Neural cell (in vitro differentiated cells): Measurements from ENCODE around the gene SIK3. TPM values are rescaled to one million over a fixed set of nuclear protein-coding genes. Genes with fewer than 3 reads are reported as not detected.

ENCODE experiments used
- H2AFZ ChIP-seq: fragments of 200-600, 300-800 bp; sonication (generic), shearing (Covaris generic); 2 replicates; pipeline ENCODE4 v1.6.0; 2014; ENCODE audit warnings: low read depth, mild to moderate bottlenecking, antibody characterized with exemption, low read length, moderate library complexity
- H3F3A ChIP-seq: fragments of 200-600 bp; shearing (Covaris generic); 2 replicates; pipeline ENCODE4 v1.6.1; 2016; ENCODE audit warnings: mild to moderate bottlenecking, moderate library complexity, mixed read lengths, antibody characterized with exemption, low read length; ENCODE audit not compliant: insufficient read depth, poor library complexity, severe bottlenecking
- H3K27ac ChIP-seq: fragments of 200-600, 300-800 bp; sonication (generic), shearing (Covaris generic); 2 replicates; pipeline ENCODE4 v1.5.1; 2014; ENCODE audit warnings: mild to moderate bottlenecking, low read length, moderate library complexity
- H3K27me3 ChIP-seq: fragments of 300-800, 200-600 bp; sonication (generic), shearing (Covaris generic); 2 replicates; pipeline ENCODE4 v1.6.0; 2014; ENCODE audit warnings: mild to moderate bottlenecking, low read depth, low read length, moderate library complexity; ENCODE audit not compliant: insufficient read depth
- H3K36me3 ChIP-seq: fragments of 300-800, 200-600 bp; sonication (generic), shearing (Covaris generic); 2 replicates; pipeline ENCODE4 v1.5.1; 2014; ENCODE audit warnings: mild to moderate bottlenecking, antibody characterized with exemption, low read length, moderate library complexity; ENCODE audit not compliant: insufficient read depth
- H3K4me2 ChIP-seq: fragments of 300-800, 200-600 bp; sonication (generic), shearing (Covaris generic); 2 replicates; pipeline ENCODE4 v1.6.0; 2014; ENCODE audit warnings: mild to moderate bottlenecking, low read length
- H3K4me3 ChIP-seq: fragments of 300-800, 200-600 bp; sonication (generic), shearing (Covaris generic); 2 replicates; pipeline ENCODE4 v1.5.1; 2014; ENCODE audit warnings: mild to moderate bottlenecking, low read length, moderate library complexity
- H3K79me2 ChIP-seq: fragments of 200-600 bp; shearing (Covaris generic); replicated peaks from 2 replicates; pipeline ENCODE4 v1.6.0; 2014; ENCODE audit warnings: mild to moderate bottlenecking, low read length, moderate library complexity; ENCODE audit not compliant: insufficient read depth
- H3K9ac ChIP-seq: fragments of 300-800, 200-600 bp; sonication (generic), shearing (Covaris generic); 2 replicates; pipeline ENCODE4 v1.6.1; 2016; ENCODE audit warnings: mild to moderate bottlenecking, low read length, mixed read lengths
- H3K9me2 ChIP-seq: fragments of 200-600 bp; shearing (Covaris generic); 2 replicates; pipeline ENCODE4 v1.6.1; 2016; ENCODE audit warnings: mild to moderate bottlenecking, low read length, mixed read lengths; ENCODE audit not compliant: insufficient read depth
- H3K9me3 ChIP-seq: fragments of 200-600, 300-800 bp; sonication (generic), shearing (Covaris generic); 2 replicates; pipeline ENCODE4 v1.6.1; 2016; ENCODE audit warnings: mild to moderate bottlenecking, mixed run types, low read length, moderate library complexity, mixed read lengths
- H4K20me1 ChIP-seq: fragments of 200-600 bp; shearing (Covaris generic); 2 replicates; pipeline ENCODE4 v1.6.1; 2016; ENCODE audit warnings: mild to moderate bottlenecking, mixed run types; ENCODE audit not compliant: insufficient read depth
- EP300 ChIP-seq: fragments of 450-650 bp; conservative IDR thresholded peaks from 2 replicates; pipeline ENCODE4 v1.6.1; 2014; ENCODE audit warnings: antibody characterized with exemption, mild to moderate bottlenecking, moderate library complexity; ENCODE audit not compliant: poor library complexity, severe bottlenecking
- EZH2 ChIP-seq: fragments of 200-600, 300-800 bp; shearing (Covaris generic), sonication (generic); IDR thresholded peaks from 2 replicates; pipeline ENCODE4 v1.6.1; 2014; ENCODE audit warnings: antibody characterized with exemption, low read length, borderline replicate concordance, mild to moderate bottlenecking; ENCODE audit not compliant: insufficient read depth, poor library complexity, severe bottlenecking
- MXI1 ChIP-seq: fragments of 450-650 bp; conservative IDR thresholded peaks from 2 replicates; pipeline ENCODE4 v1.6.1; 2014; ENCODE audit warnings: antibody characterized with exemption, mild to moderate bottlenecking; ENCODE audit not compliant: poor library complexity, severe bottlenecking
- POLR2AphosphoS5 ChIP-seq: IDR thresholded peaks from 2 replicates; pipeline ENCODE4 v1.6.1; 2012
- RAD21 ChIP-seq: fragments of 450-650 bp; conservative IDR thresholded peaks from 2 replicates; pipeline ENCODE4 v1.6.1; 2014; ENCODE audit warnings: antibody characterized with exemption, mild to moderate bottlenecking, moderate library complexity
- REST ChIP-seq: IDR thresholded peaks from 2 replicates; pipeline ENCODE4 v1.6.1; 2012; ENCODE audit warnings: borderline replicate concordance
- SMC3 ChIP-seq: fragments of 450-650 bp; conservative IDR thresholded peaks from 2 replicates; pipeline ENCODE4 v1.6.1; 2014; ENCODE audit warnings: antibody characterized with exemption, mild to moderate bottlenecking, moderate library complexity; ENCODE audit not compliant: poor library complexity
- TAF1 ChIP-seq: IDR thresholded peaks from 2 replicates; pipeline ENCODE4 v1.6.1; 2012; ENCODE audit warnings: low read depth
- polyA plus RNA-seq: library from polyadenylated mRNA; depleted of rRNA; stranded (reverse); fragments of >200 nt; gene quantifications from 2 replicates; pipeline ENCODE4 v1.2.3, GENCODE V29; 2014
- TF ChIP-seq, protein P1 (sequence below): fragments of 450-650 bp; IDR thresholded peaks from 2 replicates; pipeline ENCODE4 v1.5.1; 2014; ENCODE audit warnings: antibody characterized with exemption, mild to moderate bottlenecking, moderate library complexity; ENCODE audit not compliant: poor library complexity, severe bottlenecking

The SIK3 gene
- polyA plus RNA-seq, 1 donor from 2014 or later = 11.2 TPM

DNA sequence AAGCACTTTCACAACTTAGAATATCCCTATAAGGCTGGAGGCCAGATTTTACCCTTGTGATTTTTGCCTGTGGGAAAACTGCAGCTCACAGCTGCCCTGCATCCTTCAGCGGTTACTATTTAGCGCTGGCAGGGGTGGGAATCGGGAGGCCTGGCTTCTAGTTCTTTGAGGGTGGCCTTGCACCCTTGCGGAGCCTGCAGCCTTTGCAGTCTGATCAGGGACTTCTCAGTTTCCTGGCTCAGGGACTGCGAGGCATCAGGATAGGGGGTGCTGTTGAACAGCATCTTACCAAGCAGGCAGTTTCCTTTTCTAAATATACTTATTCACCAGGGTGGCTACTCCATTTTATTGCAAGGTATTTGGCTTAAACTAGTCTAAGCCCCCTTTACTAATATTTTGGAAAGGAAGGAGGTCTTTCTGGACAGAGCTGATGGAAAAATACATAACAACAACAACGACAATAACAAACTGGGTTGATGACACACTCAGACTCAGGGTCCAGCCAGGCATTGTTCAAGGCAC is 257.9 kb downstream of the SIK3 start:
- no peak for TF ChIP-seq EZH2
- no peak for TF ChIP-seq SMC3
- no peak for TF ChIP-seq REST
- TF ChIP-seq RAD21 = no peak
- no peak for TF ChIP-seq POLR2AphosphoS5
- TF ChIP-seq MXI1 = no peak
- TF ChIP-seq TAF1 = no peak
- TF ChIP-seq EP300 = no peak
- TF ChIP-seq, protein P1, sequence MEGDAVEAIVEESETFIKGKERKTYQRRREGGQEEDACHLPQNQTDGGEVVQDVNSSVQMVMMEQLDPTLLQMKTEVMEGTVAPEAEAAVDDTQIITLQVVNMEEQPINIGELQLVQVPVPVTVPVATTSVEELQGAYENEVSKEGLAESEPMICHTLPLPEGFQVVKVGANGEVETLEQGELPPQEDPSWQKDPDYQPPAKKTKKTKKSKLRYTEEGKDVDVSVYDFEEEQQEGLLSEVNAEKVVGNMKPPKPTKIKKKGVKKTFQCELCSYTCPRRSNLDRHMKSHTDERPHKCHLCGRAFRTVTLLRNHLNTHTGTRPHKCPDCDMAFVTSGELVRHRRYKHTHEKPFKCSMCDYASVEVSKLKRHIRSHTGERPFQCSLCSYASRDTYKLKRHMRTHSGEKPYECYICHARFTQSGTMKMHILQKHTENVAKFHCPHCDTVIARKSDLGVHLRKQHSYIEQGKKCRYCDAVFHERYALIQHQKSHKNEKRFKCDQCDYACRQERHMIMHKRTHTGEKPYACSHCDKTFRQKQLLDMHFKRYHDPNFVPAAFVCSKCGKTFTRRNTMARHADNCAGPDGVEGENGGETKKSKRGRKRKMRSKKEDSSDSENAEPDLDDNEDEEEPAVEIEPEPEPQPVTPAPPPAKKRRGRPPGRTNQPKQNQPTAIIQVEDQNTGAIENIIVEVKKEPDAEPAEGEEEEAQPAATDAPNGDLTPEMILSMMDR = no peak
- Histone ChIP-seq H3K27me3 (no peaks in the 10 kb centered on the region), H3K9me3 (no peaks in the 10 kb centered on the region), H3K4me3 (no peak overlapping the region), H3F3A (no peaks in the 10 kb centered on the region), H3K9me2 (no peaks in the 10 kb centered on the region), H3K27ac (no peak overlapping the region), H3K79me2 (no peaks in the 10 kb centered on the region), H3K9ac (no peak overlapping the region), H2AFZ (no peak overlapping the region), H3K4me2 (no peak overlapping the region), H4K20me1 (no peaks in the 10 kb centered on the region), H3K36me3 (no peaks in the 10 kb centered on the region)

DNA sequence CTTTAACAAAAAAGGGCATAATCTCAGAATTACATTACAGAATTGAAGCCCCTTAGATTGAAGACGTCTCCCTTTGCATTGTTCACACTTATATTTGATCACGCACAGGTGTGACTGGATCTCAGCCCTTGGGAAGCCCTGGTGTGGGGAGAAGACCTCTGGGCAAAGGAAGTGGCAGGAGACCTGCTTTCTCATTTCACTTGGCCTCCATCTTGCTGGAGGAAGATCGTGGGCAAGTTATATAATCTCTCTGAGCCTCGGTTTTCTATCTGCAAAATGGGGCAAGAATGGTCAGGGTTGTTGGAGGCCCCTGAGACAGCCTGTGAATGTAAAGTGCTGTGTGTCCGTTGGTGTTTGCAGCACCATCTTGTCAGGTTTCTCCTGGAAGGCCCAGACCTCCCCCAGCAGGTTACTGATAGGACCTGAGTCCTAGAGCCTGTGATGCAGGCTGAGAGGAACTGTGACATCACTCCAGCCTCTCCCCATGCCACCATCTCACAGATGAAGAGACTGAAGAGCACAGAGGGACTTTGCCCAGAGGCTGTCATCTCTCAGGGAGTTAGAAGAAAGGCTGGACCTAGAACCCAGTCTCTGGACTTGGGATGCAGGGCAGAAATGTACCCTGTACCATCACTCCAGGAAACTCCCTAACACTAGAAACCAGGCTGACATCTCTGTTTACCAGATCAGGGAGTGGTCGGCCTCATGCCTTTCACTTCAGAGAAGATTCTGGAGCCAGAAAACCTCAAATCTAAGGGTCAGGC is 259.7 kb downstream of the SIK3 start:
- Histone ChIP-seq H3K4me2 (no peak overlapping the region), H3K9ac (no peak overlapping the region), H3K9me2 (no peaks in the 10 kb centered on the region), H3K36me3 (no peaks in the 10 kb centered on the region), H4K20me1 (no peaks in the 10 kb centered on the region), H3K79me2 (no peaks in the 10 kb centered on the region), H2AFZ (no peak overlapping the region), H3K27me3 (no peaks in the 10 kb centered on the region), H3K4me3 (no peak overlapping the region), H3K9me3 (no peaks in the 10 kb centered on the region), H3K27ac (no peak overlapping the region), H3F3A (no peaks in the 10 kb centered on the region)
- no peak for TF ChIP-seq POLR2AphosphoS5
- TF ChIP-seq MXI1 = no peak
- no peak for TF ChIP-seq SMC3
- TF ChIP-seq TAF1 = no peak
- TF ChIP-seq RAD21 = no peak
- TF ChIP-seq REST = no peak
- no peak for TF ChIP-seq EP300
- no peak for TF ChIP-seq EZH2
- TF ChIP-seq, protein P1 = no peak
